GM18499 (cell line): ENCODE data around the gene DMRTC1.
"Not testable (repeated sequence)": the region's sequence is repeated elsewhere in the genome, so short reads cannot be mapped to it uniquely, and the experiment has no call there.

ENCODE experiments used
- ATAC-seq: cut with Tn5 transposase; IDR thresholded peaks from one replicate; pipeline ENCODE4 v1.9.1; 2021; ENCODE audit warnings: moderate number of reproducible peaks; ENCODE audit not compliant: insufficient read depth, unreplicated experiment

DMRTC1 gene, protein sequence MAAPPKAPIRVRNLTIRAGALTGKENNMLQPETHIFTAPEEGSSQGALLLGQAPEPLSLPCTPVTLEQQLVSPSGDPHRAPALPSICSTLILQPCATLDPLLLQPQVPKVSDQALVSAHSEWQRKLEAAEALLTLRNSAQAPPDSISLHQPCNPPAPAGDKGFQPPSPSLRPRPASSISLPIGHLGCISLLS

GRCh38 chrX:72943819-72944169, at the start of gene DMRTC1:
DMRTC1 (minus strand) TSS chrX:72943837; CDS start chrX:72875694, 68,143 bp downstream.
- peak; percentile 78 for ATAC-seq

GRCh38 chrX:72980894-72981469, 37.3 kb upstream of the DMRTC1 start:
- ATAC-seq: not testable (repeated sequence)

DNA sequence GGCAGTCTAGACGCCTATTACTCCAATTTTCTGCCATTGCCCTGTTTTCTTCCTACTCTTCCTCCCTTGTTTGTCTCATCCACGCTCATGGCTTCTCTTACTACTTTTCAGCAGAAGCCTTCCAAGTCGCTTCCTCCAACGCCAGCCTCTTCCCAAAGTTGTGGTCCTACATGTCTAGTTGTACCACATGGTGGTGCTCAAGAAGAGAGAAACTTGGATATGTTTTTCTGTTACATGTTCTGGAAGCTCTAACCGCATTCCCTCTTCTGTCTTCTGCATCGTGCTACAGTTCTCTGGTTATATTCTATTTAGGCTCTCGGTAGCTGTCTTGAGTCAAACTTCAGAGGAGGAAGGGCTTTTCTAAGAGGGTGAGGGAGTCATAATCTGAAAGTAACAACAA, 31.2 kb upstream of the DMRTC1 start:
- not testable (repeated sequence) for ATAC-seq

- ATAC-seq: not testable (repeated sequence)
Measured at GRCh38 chrX:72971859-72972258, 28.2 kb upstream of the DMRTC1 start.

- not testable (repeated sequence) for ATAC-seq
Measured at GRCh38 chrX:72959971-72960370, 16.3 kb upstream of the DMRTC1 start.

DNA sequence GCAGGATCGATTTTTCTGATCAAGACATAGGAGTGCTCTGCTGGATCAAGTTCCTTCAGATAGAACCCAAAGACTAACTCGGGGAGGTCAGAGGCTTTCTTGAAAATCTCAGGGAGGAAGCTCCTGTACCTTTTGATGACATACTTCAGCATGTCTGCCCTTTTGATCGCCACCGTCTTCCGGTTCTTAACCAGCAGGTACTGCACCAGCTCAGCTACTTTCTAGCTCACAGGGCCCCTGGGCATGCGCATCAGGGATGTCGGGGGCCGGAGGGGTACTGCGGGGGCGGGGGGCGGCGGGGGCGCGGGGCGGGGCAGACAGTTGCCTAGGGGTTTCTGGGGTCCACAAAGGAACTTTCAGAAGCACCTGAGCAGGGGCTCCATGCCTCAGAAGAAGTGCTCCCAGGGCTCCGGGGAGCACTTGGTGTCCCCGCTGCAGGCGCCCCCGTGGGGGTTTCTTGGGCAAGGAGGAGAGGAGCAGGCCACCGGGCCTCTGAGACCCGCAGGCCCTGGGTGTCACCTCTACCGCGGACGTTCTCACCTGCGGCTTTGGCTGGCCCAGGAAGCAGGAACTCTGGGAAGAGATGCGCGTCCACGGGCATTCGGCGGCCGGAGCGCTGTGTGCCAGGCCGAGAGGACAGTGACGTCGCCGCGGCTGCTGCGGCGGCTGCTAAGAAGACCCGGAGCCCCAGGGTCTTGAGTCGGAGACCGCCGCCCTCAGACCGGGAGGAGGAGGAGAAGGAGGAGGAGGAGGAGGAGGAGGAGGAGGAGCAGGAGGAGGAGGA, 410 bp downstream of the DMRTC1 start:
- not testable (repeated sequence) for ATAC-seq

DNA sequence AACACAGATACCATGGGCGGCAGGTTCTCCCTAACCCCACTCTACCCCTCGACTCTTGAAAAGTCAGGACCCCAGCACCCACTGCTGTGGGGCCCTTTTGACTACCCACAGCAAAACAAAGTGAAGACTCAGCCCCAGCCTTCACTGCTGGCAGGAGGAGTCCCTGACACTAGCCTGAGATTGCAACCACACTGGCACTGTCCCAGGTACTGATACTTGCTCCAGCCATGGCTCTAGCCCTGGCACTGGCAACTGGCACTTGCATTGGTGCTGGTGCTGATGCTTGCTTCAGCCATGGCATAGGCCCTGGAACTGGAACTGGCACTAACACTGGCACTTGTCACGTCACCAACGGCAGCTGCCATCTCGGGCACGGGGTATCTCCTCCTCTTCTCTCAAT, 1.4 kb downstream of the DMRTC1 start:
- not testable (repeated sequence) for ATAC-seq

DNA sequence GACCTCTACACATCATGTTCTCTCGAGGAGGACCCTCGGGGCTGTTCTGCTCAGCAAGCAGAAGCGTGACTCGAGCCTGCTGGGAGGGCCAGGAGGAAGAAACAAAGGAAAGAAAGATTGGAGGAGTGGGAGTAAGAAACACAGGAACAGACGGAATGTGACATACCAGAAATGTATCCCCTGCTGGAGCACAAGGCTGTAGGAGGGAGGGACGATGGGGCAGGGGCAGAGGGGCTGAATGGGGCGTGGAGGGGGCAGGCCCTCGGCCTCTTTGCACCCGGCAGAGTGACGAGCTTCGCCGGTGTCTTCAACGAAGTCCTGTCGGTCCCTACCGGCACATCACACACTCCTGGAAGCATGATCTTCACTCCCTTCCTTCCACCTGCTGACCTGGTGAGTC, 5.7 kb downstream of the DMRTC1 start, which contains the start of gene FAM236A:
Gene FAM236A (plus strand): TSS at position 301 of the 400 bp plus-strand sequence. CDS start 57 bp downstream, at position 358.
- not testable (repeated sequence) for ATAC-seq

DNA sequence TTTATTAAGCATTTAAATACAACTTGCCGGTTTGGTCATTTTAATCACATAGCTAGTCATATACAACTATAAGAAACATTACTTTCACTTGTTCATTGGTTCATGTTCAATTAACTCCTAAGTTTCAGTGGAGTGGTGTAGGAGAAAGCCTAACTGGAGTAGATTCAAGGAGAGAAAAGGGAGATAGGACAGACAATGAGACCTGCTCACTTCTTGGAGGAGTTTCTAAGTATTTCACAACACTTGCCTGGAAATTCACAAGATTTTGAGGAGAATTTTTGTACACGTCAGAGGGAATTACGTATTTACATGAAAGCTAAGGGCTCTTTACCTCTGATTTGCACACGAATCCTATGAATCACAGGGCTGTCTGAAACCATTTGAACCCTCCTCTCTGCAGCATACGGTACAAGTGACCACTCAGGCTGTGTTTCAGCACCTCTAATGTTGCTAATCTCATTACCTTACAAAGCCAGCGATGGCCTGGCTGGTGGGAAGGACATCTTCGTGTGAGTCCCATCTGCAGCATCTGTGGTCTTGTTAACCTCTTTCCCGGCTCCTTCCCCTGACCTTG, 6.7 kb downstream of the DMRTC1 start:
- ATAC-seq: not testable (repeated sequence)

DNA sequence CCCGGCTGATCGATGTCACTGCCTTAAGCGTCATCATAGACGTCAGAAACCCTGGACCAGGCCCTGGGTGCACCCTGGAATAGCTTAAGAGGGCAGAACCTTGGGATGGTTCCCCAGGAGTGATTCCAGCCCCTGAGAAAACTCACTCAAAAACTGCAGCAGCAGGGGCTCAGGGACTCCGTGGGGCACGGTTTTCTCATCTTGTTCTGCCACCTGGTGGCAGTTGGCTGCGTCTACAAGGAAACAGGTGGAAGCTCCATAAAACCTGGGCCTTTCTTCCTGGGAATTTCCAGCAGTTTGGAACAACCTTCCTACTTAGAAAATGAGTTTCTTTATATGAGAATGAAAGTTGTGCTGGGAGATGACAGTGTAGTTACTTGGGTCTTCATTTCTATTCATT, 7.2 kb downstream of the DMRTC1 start:
- ATAC-seq: not testable (repeated sequence)

- ATAC-seq: not testable (repeated sequence)
Measured at GRCh38 chrX:72932283-72932682, 11.4 kb downstream of the DMRTC1 start.

- not testable (repeated sequence) for ATAC-seq
Measured at GRCh38 chrX:72916096-72916495, 27.5 kb downstream of the DMRTC1 start.

GRCh38 chrX:72912315-72912714, 31.3 kb downstream of the DMRTC1 start, which contains the start of gene FAM236C:
FAM236C (plus strand) TSS chrX:72912615; CDS start chrX:72912715, 100 bp downstream.
- ATAC-seq: not testable (repeated sequence)

DNA sequence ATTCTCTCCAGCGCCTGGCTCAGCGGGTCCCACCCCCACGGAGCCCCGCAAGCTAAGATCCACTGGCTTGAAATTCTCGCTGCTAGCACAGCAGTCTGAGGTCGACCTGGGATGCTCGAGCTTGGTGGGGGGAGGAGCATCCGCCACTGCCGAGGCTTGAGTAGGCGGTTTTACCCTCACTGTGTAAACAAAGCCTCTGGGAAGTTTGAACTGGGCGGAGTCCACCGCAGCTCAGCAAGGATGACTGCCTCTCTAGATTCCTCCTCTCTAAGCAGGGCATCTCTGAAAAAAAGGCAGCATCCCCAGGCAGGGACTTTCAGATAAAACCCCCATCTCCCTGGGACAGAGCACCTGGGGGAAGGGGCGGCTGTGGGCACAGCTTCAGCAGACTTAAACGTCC, 53.9 kb downstream of the DMRTC1 start:
- ATAC-seq: not testable (repeated sequence)

- ATAC-seq: not testable (repeated sequence)
Measured at GRCh38 chrX:72882898-72883297, 60.7 kb downstream of the DMRTC1 start.

DNA sequence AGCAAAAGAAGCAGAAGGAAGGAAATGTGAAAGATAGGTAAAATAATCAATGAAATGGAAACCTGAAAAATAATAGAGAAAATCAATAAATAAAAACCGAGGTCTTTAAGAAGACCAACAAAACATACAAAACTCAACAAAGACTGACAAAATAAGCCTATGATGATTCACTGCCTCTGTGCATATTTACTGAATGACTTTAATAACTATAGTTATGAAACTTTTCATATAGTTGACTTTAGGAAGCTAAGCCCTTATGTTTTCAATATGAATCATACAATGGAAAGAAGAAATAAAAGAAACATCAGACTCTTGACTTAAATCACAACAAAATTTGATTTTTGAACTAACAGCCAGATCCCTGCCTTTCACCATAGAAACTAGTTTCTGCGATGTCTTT, 106.1 kb downstream of the DMRTC1 start:
- not testable (repeated sequence) for ATAC-seq

DNA sequence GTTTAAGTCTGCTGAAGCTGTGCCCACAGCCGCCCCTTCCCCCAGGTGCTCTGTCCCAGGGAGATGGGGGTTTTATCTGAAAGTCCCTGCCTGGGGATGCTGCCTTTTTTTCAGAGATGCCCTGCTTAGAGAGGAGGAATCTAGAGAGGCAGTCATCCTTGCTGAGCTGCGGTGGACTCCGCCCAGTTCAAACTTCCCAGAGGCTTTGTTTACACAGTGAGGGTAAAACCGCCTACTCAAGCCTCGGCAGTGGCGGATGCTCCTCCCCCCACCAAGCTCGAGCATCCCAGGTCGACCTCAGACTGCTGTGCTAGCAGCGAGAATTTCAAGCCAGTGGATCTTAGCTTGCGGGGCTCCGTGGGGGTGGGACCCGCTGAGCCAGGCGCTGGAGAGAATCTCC, 112.9 kb downstream of the DMRTC1 start:
- ATAC-seq: not testable (repeated sequence)
